ENCODE measurements around the gene TP53TG3D. TPM values are rescaled to one million over a fixed set of nuclear protein-coding genes. Genes with fewer than 3 reads are reported as not detected.
"Not testable (repeated sequence)": the region's sequence is repeated elsewhere in the genome, so short reads cannot be mapped to it uniquely, and the experiment has no call there.

The TP53TG3D gene
- not detected in 2 replicates for total RNA-seq (2014; rRNA removed; shearing (Covaris generic))
- polyA plus RNA-seq (2014; cell fraction: nucleus; rRNA removed): not detected in 2 replicates

- not testable (repeated sequence) for DNase-seq (ENCODE audit: extremely low read depth, low read depth)
Observed at GRCh38 chr16:32252986-32253385, at the start of gene TP53TG3D. TP53TG3D (plus strand) TSS chr16:32253286; CDS start chr16:32253354, 68 bp downstream.

GRCh38 chr16:32253507-32253906, 421 bp downstream of the TP53TG3D start:
- not testable (repeated sequence) for DNase-seq (ENCODE audit: extremely low read depth, low read depth)

GRCh38 chr16:32261526-32261925, 8.4 kb downstream of the TP53TG3D start:
- not testable (repeated sequence) for DNase-seq (ENCODE audit: extremely low read depth, low read depth)

GRCh38 chr16:32263552-32263951, 10.5 kb downstream of the TP53TG3D start:
- DNase-seq (ENCODE audit: extremely low read depth, low read depth): not testable (repeated sequence)

GRCh38 chr16:32281910-32282309, 28.8 kb downstream of the TP53TG3D start:
- DNase-seq (ENCODE audit: extremely low read depth, low read depth): not testable (repeated sequence)

GRCh38 chr16:32283024-32283423, 29.9 kb downstream of the TP53TG3D start:
- not testable (repeated sequence) for DNase-seq (ENCODE audit: extremely low read depth, low read depth)

- not testable (repeated sequence) for DNase-seq (ENCODE audit: extremely low read depth, low read depth)
Observed at GRCh38 chr16:32283917-32284495, 30.9 kb downstream of the TP53TG3D start.

- DNase-seq (ENCODE audit: extremely low read depth, low read depth): not testable (repeated sequence)
Observed at GRCh38 chr16:32284800-32285796, 32.0 kb downstream of the TP53TG3D start.

GRCh38 chr16:32286193-32286592, 33.1 kb downstream of the TP53TG3D start:
- not testable (repeated sequence) for DNase-seq (ENCODE audit: extremely low read depth, low read depth)

- not testable (repeated sequence) for DNase-seq (ENCODE audit: extremely low read depth, low read depth)
Observed at GRCh38 chr16:32287743-32288142, 34.7 kb downstream of the TP53TG3D start.

- DNase-seq (ENCODE audit: extremely low read depth, low read depth): not testable (repeated sequence)
Observed at GRCh38 chr16:32289197-32289596, 36.1 kb downstream of the TP53TG3D start.

GRCh38 chr16:32302776-32303175, 49.7 kb downstream of the TP53TG3D start:
- not testable (repeated sequence) for DNase-seq (ENCODE audit: extremely low read depth, low read depth)

Small RNA genes lying within 50 kb of the gene (small RNA-seq; reads per million reads assigned to genes)
- 0 reads per million in 2 experiments for gene AC133485.1
- 0 reads per million in 2 experiments for gene AC140878.1

Measured in NCI-H460 (cell line).